Measurements from ENCODE around the gene CCDC43. TPM values are rescaled to one million over a fixed set of nuclear protein-coding genes. Genes with fewer than 3 reads are reported as not detected.

The CCDC43 gene
- polyA plus RNA-seq, 1 of the 3 experiments (the other 2 are of a cell fraction) = 6.4 TPM

GRCh38 chr17:44653384-44653783 is 36.2 kb downstream of the CCDC43 start:
- ChIA-PET POLR2A (no interaction called here), CTCF (no interaction called here)
- Histone ChIP-seq H3K27me3 (ENCODE audit: insufficient read depth) (no peaks in the 10 kb centered on the region; the same call in 1 of the 2 replicates), H3K27ac (ENCODE audit: low read depth in 2 of 2, low read length in 1 of 2) (no peak overlapping the region), H3K4me3 (ENCODE audit: low read depth in 2 of 2, low read length in 1 of 2) (no peak overlapping the region), H2AFZ (ENCODE audit: low read depth) (no peak overlapping the region), H3K9me2 (no peaks in the 10 kb centered on the region), H3K36me3 (replicated peaks in 1 of 2; ENCODE audit: control insufficient read depth in 1 of 2, insufficient read depth in 2 of 2, low read length in 1 of 2) (no peaks in the 10 kb centered on the region), H3K4me2 (no peak overlapping the region), H3K4me1 (ENCODE audit: control insufficient read depth in 1 of 2, insufficient read depth in 2 of 2, low read depth in 1 of 2, low read length in 1 of 2) (peaks cover 0 to 6% of the 10 kb centered on the region in 2 experiments; a peak in 1 of 4 replicates), H3F3A (replicated peaks; ENCODE audit: insufficient read depth) (no peaks in the 10 kb centered on the region), H3K9me3 (no peaks in the 10 kb centered on the region), H3K9ac (no peak overlapping the region), H4K20me1 (ENCODE audit: insufficient read depth) (no peaks in the 10 kb centered on the region), H3K79me2 (ENCODE audit: insufficient read depth) (no peaks in the 10 kb centered on the region)
- TF ChIP-seq RCOR1 (IDR thresholded peaks at IDR 0.05; ENCODE audit: low read length) = no peak
- TF ChIP-seq MAX (IDR thresholded peaks at IDR 0.05; ENCODE audit: low read depth) = no peak
- TF ChIP-seq REST (IDR thresholded peaks at IDR 0.05; ENCODE audit: low read depth, low read length) = no peak
- no peak for TF ChIP-seq FOXJ3 (CRISPR knock-in tag; IDR thresholded peaks at IDR 0.05)
- no peak for TF ChIP-seq GATA2 (CRISPR knock-in tag; IDR thresholded peaks at IDR 0.05)
- TF ChIP-seq POLR2AphosphoS5 (IDR thresholded peaks at IDR 0.05; ENCODE audit: low read depth, low read length) = no peak
- no peak for TF ChIP-seq IRF3 (IDR thresholded peaks at IDR 0.05; ENCODE audit: low read depth, low read length)
- no peak for TF ChIP-seq ZBTB33 (IDR thresholded peaks at IDR 0.05; ENCODE audit: borderline replicate concordance, low read depth)
- no peak for TF ChIP-seq YY1 (IDR thresholded peaks at IDR 0.05; ENCODE audit: low read depth)
- no peak for TF ChIP-seq USF2 (IDR thresholded peaks at IDR 0.05; ENCODE audit: borderline replicate concordance, low read depth, low read length)
- no peak for DNase-seq
- 95% methylated on average over 3 of the region's 3 CpGs for WGBS (ENCODE audit: low lambda C conversion rate)

Data from SK-N-SH (cell line).